K562 (cell line): ENCODE results near the gene HAUS5. TPM values are rescaled to one million over a fixed set of nuclear protein-coding genes. Genes with fewer than 3 reads are reported as not detected.

Experiments
- ETV1 ChIP-seq: fragments of 450-650 bp; conservative IDR thresholded peaks from 2 replicates; pipeline ENCODE4 v1.6.1; 2016; ENCODE audit warnings: missing genetic modification characterization, control low read depth, low read depth, missing compliant biosample characterization
- MECOM ChIP-seq: fragments of 250-450 bp; sonication (Bioruptor Pico); IDR thresholded peaks from 2 replicates; pipeline ENCODE4 v1.8.0; 2022; ENCODE audit warnings: inconsistent platforms
- MTA3 ChIP-seq: fragments of 450-650 bp; formaldehyde crosslinking; IDR thresholded peaks from 2 replicates; pipeline ENCODE4 v1.6.1; 2017; ENCODE audit warnings: mild to moderate bottlenecking, borderline replicate concordance
- NONO ChIP-seq, 2 experiments: fragments of 200-400 bp in 1 of 2; fragments of 450-650 bp in 1 of 2; formaldehyde crosslinking in 1 of 2; IDR thresholded peaks; 2 replicates each; pipeline ENCODE4 v1.6.1; 2017; ENCODE audit warnings: low read depth in 2 of 2, mild to moderate bottlenecking in 2 of 2, moderate library complexity in 2 of 2, low read length in 1 of 2
- PATZ1 ChIP-seq: fragments of 250-450 bp; sonication (Bioruptor Pico); IDR thresholded peaks from 2 replicates; pipeline ENCODE4 v1.5.0; 2020; ENCODE audit warnings: mild to moderate bottlenecking, borderline replicate concordance
- PHF21A ChIP-seq: fragments of 450-650 bp; IDR thresholded peaks from 2 replicates; pipeline ENCODE4 v1.6.1; 2017; ENCODE audit warnings: low read depth, borderline replicate concordance
- RCOR1 ChIP-seq, 2 experiments: IDR thresholded peaks; 2 replicates each; pipeline ENCODE4 v1.6.1; 2012; ENCODE audit warnings: low read depth in 2 of 2, low read length in 2 of 2, borderline replicate concordance in 1 of 2, improper control_type of control experiment in 1 of 2
- SETDB1 ChIP-seq: IDR thresholded peaks from one replicate; pipeline ENCODE4 v1.6.1; 2012; ENCODE audit warnings: low read length, control low read depth, inconsistent platforms
- ZNF224 ChIP-seq: sonication (generic); formaldehyde crosslinking; IDR thresholded peaks from 2 replicates; pipeline ENCODE4 v1.8.0; 2022; ENCODE audit warnings: mild to moderate bottlenecking, missing genetic modification reagents
- ZNF282 ChIP-seq: sonication (generic); formaldehyde crosslinking; IDR thresholded peaks from 2 replicates; pipeline ENCODE4 v1.8.1; 2023; ENCODE audit warnings: missing genetic modification reagents
- ZNF436 ChIP-seq: fragments of 250-450, 450-650 bp; sonication (Bioruptor Pico); formaldehyde crosslinking; IDR thresholded peaks from 2 replicates; pipeline ENCODE4 v1.7.0; 2020; ENCODE audit warnings: mild to moderate bottlenecking
- ZNF740 ChIP-seq, 3 experiments: fragments of 200-800 bp in 1 of 3; sonication (Bioruptor generic) in 1 of 3; sonication (generic) in 1 of 3; formaldehyde crosslinking in 1 of 3; IDR thresholded peaks; 2 replicates each; pipeline versions ENCODE4 v1.6.1 to v1.8.0; 2016 to 2022; ENCODE audit warnings: mild to moderate bottlenecking in 2 of 3, missing compliant biosample characterization in 2 of 3, missing genetic modification characterization in 2 of 3, missing genetic modification reagents in 1 of 3
- polyA plus RNA-seq, 8 experiments: library from polyadenylated mRNA; depleted of rRNA in 4 of 8; stranded (reverse) in 5 of 8; unstranded in 3 of 8; fragments of >200 nt; fragmentation: Nextera tagmentation in 2 of 8; fragmentation: Illumina TruSeq in 1 of 8; extraction: Ambion mirVana in 2 of 8; extraction: Trizol in 1 of 8; gene quantifications; 2 replicates each; pipeline versions ENCODE4 v1.2.1 to v1.2.3, GENCODE V29; 2011 to 2014; ENCODE audit warnings: inconsistent platforms in 1 of 8, missing spikeins in 1 of 8
- total RNA-seq, 7 experiments: library from RNA; depleted of rRNA in 6 of 7; stranded (reverse); fragments of >200 nt in 6 of 7; fragmentation: Illumina TruSeq in 2 of 7; extraction: Trizol in 2 of 7; gene quantifications; 2 replicates each; pipeline versions ENCODE4 v1.2.1 to v1.2.3, GENCODE V29; 2011 to 2021; ENCODE audit warnings: low replicate concordance in 1 of 7
- TF ChIP-seq, protein P1 (sequence below): sonication (generic); formaldehyde crosslinking; IDR thresholded peaks from 2 replicates; pipeline ENCODE4 v1.8.0; 2023; ENCODE audit warnings: mild to moderate bottlenecking, missing genetic modification reagents
- TF ChIP-seq, protein P2 (sequence below): IDR thresholded peaks from 2 replicates; pipeline ENCODE4 v1.6.1; 2011; ENCODE audit warnings: borderline replicate concordance, low read depth, mild to moderate bottlenecking, moderate library complexity, low read length; ENCODE audit not compliant: insufficient read depth, poor library complexity, severe bottlenecking
- TF ChIP-seq, protein P3 (sequence below): fragments of 450-650 bp; formaldehyde crosslinking; IDR thresholded peaks from 2 replicates; pipeline ENCODE4 v1.4.0; 2020; ENCODE audit warnings: mild to moderate bottlenecking

HAUS5 gene
- total and polyA plus RNA-seq, 9 of the 15 experiments (the other 6 are each of a cell fraction or from before 2014, with no cell fraction given): 3.5 to 41.3 (median 14.2) TPM

- TF ChIP-seq, protein P1, sequence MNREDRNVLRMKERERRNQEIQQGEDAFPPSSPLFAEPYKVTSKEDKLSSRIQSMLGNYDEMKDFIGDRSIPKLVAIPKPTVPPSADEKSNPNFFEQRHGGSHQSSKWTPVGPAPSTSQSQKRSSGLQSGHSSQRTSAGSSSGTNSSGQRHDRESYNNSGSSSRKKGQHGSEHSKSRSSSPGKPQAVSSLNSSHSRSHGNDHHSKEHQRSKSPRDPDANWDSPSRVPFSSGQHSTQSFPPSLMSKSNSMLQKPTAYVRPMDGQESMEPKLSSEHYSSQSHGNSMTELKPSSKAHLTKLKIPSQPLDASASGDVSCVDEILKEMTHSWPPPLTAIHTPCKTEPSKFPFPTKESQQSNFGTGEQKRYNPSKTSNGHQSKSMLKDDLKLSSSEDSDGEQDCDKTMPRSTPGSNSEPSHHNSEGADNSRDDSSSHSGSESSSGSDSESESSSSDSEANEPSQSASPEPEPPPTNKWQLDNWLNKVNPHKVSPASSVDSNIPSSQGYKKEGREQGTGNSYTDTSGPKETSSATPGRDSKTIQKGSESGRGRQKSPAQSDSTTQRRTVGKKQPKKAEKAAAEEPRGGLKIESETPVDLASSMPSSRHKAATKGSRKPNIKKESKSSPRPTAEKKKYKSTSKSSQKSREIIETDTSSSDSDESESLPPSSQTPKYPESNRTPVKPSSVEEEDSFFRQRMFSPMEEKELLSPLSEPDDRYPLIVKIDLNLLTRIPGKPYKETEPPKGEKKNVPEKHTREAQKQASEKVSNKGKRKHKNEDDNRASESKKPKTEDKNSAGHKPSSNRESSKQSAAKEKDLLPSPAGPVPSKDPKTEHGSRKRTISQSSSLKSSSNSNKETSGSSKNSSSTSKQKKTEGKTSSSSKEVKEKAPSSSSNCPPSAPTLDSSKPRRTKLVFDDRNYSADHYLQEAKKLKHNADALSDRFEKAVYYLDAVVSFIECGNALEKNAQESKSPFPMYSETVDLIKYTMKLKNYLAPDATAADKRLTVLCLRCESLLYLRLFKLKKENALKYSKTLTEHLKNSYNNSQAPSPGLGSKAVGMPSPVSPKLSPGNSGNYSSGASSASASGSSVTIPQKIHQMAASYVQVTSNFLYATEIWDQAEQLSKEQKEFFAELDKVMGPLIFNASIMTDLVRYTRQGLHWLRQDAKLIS (CRISPR knock-in tag): no peak
- TF ChIP-seq SETDB1 (no peak), ZNF282 (CRISPR knock-in tag) (no peak), ZNF436 (CRISPR knock-in tag) (no peak), ZNF740 (CRISPR knock-in tag; IDR thresholded peaks at IDR 0.05) (no peak), ZNF740 (tag; IDR thresholded peaks at IDR 0.05) (no peak), MECOM (CRISPR knock-in tag) (no peak), MTA3 (peak; percentile 79; the same call in 1 of the 2 replicates), PATZ1 (no peak), ZNF224 (CRISPR knock-in tag) (no peak), RCOR1 (IDR thresholded peaks at IDR 0.05; ENCODE audit: borderline replicate concordance in 1 of 2, low read depth in 2 of 2, low read length in 2 of 2) (no peak), NONO (IDR thresholded peaks at IDR 0.05; ENCODE audit: low read depth in 2 of 2, low read length in 1 of 2) (no peak), ETV1 (tag) (peak; percentile 87), PHF21A (no peak)
- TF ChIP-seq, protein P2, sequence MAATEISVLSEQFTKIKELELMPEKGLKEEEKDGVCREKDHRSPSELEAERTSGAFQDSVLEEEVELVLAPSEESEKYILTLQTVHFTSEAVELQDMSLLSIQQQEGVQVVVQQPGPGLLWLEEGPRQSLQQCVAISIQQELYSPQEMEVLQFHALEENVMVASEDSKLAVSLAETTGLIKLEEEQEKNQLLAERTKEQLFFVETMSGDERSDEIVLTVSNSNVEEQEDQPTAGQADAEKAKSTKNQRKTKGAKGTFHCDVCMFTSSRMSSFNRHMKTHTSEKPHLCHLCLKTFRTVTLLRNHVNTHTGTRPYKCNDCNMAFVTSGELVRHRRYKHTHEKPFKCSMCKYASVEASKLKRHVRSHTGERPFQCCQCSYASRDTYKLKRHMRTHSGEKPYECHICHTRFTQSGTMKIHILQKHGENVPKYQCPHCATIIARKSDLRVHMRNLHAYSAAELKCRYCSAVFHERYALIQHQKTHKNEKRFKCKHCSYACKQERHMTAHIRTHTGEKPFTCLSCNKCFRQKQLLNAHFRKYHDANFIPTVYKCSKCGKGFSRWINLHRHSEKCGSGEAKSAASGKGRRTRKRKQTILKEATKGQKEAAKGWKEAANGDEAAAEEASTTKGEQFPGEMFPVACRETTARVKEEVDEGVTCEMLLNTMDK: no peak
- TF ChIP-seq, protein P3, sequence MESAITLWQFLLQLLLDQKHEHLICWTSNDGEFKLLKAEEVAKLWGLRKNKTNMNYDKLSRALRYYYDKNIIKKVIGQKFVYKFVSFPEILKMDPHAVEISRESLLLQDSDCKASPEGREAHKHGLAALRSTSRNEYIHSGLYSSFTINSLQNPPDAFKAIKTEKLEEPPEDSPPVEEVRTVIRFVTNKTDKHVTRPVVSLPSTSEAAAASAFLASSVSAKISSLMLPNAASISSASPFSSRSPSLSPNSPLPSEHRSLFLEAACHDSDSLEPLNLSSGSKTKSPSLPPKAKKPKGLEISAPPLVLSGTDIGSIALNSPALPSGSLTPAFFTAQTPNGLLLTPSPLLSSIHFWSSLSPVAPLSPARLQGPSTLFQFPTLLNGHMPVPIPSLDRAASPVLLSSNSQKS (CRISPR knock-in tag): no peak
Observed at GRCh38 chr19:35648017-35648961, 35.8 kb downstream of the HAUS5 start, which contains the start of gene COX6B1 (continued).
